Stimulated activated CD8-positive, alpha-beta memory T cell treated with anti-CD3 and anti-CD28 coated beads, Interleukin-7, amount 100 ng/mL, for 4 hours (primary cell): Measurements from ENCODE around the gene STARD3.

Source experiments
- DNase-seq, 2 donors: peaks; one replicate each; pipeline ENCODE4 v3.0.0-alpha.2; 2020; ENCODE audit warnings: low read depth in 2 of 2

The STARD3 gene

DNA sequence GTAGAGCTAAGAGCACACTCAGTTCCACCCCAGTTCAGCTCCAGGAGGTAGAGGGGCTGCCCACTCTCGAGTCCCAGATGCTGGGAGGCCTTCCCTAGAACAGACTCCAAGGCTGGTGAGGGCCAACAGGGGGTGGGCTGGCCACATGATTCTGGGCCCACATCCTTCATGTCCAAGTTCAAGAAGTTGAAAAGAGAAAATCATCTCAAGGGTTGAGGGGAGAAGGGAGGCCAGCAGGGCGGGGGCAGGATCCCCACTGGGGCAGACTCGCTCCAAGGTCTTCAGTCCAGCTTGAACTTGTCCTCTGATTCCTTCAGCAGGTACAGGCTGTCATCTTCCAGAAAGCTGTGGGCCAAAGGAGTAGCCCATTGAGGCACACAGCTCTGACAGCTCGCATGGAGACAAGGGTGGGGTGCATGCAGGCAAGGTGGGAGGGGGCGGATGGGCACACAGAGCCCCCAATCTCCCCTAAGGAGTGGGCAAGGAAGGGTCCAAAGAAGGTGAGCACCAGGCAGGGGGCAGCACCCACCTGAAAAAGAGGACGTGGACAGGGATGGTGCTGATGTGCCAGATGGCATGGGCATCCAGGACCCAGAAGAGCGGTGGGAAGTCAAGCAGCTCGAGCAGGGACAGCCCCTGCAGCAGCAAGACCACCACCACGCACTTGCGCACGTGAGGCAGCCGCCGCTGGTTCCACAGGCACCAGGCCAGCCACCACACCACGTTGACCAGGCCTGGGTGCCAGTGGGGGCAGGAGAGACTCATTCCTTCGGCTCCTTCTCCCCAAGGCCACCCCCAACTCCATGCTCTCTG lies 35.8 kb downstream of the STARD3 start:
- no peak for DNase-seq

DNA sequence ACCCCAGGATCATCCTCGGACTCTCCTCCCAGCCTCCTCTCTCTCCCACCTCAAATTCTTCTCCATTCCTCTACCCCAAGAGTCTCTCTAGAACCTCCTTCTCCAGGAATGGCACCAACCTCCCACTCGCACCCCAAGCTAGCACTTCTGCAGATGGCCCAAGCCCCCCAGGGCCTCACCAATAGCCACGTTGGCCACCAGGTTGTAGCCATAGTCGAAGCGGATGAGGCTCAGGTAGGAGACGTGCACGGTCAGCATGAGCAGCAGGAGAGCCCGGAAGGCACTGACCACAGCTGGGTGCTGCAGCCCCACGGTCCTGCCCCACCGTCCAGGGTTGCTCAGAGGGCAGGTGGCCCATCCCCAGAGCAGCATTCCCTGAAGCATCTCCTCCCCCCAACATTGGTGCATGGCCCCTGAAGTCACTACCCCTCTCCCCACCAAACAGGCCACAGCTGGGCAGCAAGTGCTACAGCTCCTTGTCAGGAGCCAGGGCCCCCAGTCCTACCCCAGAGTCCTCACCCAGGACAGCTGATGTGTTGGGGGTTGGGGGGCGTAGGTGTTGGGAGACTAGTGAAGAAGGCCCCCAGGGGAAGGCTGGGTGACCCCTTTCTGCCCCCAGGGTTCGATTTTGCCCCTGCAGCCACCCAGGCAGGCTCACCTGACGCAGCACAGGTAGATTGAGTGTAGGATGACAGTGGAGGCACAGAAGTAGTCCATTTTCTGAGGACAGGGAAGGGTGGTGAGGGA lies 36.6 kb downstream of the STARD3 start:
- no peak for DNase-seq

DNA sequence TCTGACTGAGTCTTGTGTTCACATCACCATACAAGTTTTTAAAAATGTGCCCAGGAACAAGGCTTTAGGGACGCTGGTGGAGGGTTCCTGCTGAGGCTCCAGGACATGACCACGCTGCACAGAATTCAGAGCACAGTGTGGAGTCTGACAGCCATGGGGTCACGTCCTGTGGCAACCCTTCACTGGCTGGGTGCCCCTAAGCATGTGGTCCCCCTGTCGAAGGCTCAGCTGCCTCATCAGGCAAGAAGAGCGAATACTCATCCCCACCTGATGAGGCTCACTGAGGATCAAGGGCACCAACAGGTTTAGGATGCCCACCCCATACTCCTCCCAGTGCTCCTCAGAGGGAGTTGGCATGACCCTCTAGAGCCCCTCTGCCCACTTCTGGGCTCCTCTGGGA lies 37.2 kb downstream of the STARD3 start:
- no peak for DNase-seq

- DNase-seq = no peak
These were observed 37.9 kb downstream of the STARD3 start for GRCh38 chr17:39674702-39675389.

GRCh38 chr17:39675390-39676082 lies 38.6 kb downstream of the STARD3 start:
- DNase-seq = no peak

- peak; percentile 19 to 33 for DNase-seq
These were observed 39.4 kb downstream of the STARD3 start for GRCh38 chr17:39676198-39676819.

DNA sequence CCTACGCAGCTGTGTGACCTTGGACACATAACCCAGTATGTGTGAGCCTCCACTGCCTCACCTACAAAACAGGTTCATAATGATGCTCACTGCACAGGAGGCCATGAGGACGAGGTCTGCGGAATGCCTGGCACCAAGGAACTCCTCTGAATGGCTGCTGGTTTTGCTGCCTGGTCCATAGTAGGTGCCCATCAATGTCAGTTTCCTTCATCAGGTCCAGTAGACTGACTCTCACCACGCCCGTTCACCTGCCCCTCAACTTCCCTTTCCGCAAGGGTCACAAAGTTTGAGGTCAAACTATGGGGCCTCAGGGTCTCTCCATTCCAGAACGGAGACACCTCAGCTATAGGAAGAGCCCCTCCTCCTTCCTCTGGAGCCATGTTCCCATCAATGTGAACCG lies 40.1 kb downstream of the STARD3 start:
- DNase-seq = no peak

DNA sequence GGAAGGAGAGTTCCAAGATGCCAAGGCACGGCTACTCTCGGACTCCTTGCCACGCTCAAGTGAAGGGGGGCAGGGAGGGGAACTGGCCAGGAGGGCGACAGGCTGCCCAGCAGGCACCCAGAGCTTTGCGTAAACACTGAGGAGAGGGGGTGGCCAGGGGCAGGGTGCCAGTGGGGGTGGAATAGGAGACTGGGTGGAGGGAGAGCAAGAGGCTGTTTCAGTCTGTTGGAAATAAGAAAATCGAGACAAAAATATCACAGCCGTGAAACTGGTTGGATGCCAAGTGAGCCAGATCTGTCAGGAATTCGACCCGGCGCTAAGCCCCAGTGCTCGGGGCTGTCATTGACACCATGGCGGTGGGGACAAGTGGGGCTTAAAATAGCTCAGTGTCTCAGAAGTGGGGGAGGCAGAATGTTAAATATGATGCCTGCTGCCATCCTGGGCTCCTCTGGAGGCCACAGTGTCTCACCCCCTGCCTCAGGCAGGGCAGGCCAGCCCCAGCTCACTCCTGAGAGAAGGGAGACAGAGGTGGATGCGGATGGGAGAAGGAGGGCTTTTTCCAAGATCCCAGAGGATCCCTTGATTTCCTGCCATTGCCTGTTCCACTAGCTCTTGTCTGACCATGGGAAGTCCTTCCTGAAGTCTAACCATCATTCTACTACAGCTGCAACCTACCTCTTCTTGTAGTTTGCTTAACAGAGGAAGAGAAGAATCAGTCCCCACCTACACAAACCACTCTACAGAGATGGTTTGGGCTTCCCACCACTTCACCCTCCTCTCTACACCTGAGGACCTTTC lies 40.8 kb downstream of the STARD3 start:
- no peak for DNase-seq

GRCh38 chr17:39678340-39679116 lies 41.6 kb downstream of the STARD3 start:
- no peak for DNase-seq

DNA sequence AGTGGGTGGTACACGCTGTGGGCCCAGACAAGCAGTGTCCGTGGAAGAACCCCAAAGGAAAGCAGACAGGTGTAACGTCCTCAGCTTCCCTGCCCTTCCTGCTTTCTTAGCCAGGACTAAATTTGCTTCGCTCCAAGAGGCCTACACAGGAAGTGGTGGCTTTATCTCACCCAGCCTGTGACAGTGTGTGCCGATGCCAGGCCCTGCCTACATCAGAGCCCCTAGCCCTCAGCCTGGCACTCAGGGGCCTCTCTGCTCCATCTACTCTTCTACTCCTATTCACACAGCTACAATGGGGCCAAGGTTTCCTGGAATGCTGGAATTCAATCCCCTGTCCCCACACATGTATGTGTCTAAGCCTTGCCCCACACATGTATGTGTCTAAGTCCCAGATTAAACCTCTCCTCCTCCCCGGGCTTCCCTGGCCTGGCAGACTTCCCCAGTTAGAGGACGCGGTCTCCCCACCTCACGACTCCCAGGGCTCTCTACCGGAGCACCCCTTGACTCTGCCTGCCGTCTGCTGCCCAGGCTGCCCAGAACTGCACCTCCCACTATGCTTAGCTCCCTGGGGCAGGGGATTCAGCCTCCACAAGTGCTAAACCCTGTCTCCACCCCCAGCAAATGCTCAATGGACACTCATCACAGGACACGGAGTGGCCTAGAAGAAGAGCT lies 42.7 kb downstream of the STARD3 start:
- peak in 1 of 2 donors; percentile 18 for DNase-seq

- DNase-seq = no peak
These were observed 46.5 kb downstream of the STARD3 start for GRCh38 chr17:39683295-39683939.

GRCh38 chr17:39684369-39685192 lies 47.6 kb downstream of the STARD3 start:
- no peak for DNase-seq

- DNase-seq = no peak
These were observed 50.2 kb downstream of the STARD3 start for GRCh38 chr17:39687101-39687545.

DNA sequence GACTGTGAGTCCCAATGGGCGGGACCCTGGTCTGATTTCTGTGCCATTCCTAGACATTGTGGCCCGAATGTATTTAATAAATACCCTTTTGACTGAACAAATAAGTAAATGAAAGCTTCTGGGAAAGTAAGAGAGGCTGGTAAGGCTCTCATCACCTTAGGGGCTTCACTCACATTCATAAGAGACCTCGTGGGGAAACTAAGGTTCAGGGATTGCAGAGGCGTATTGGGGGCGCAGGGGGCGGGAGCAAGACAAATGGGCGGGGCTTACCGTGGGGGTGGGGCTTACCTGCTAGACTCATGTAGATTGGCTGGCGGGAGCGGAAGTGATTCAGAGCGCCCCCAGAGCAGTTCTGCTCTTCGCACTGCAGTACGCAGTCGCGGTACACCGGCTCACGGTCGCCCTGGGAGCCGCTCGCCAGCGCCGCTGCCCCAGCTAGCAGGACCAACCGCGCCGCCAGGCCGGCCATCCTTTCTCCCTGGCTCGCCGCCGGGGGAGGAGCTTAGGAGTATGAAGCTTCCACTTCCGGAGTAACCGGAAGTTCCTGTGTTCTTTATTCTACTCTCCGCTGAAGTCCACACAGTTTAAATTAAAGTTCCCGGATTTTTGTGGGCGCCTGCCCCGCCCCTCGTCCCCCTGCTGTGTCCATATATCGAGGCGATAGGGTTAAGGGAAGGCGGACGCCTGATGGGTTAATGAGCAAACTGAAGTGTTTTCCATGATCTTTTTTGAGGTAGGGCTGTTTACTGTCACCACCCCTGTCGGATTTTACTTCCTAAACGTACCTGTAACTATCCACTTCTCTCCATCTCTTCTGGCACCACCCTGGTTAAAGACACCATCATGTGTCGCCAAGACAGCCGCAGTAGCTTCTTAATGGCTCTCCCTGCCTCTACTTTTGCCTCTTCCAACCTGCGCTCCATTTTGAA lies 50.9 kb downstream of the STARD3 start, which contains the start of gene PGAP3:
Gene PGAP3, minus strand, starts transcription at position 512 of the 929 bp plus-strand sequence. Its CDS starts 43 bp downstream, at position 469.
- DNase-seq = peak; percentile 77 to 79

DNA sequence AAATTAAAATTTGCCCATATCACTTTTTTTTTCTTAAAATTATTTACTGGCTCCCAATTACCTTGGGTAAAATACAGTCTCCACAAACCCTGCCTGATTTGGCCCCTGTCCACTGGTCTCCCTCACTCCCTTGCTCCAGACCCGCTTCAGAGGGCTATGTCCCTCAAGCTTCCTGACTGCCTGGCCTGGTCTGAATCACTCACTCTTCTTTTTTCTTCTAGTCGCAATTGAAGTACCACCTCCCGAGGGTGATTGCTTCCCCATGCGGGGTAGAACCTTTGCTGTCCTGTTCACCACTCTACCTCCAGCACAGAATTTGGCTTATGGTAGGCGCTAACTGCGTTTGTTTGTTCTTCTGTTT lies 51.5 kb downstream of the STARD3 start:
- DNase-seq = no peak

DNA sequence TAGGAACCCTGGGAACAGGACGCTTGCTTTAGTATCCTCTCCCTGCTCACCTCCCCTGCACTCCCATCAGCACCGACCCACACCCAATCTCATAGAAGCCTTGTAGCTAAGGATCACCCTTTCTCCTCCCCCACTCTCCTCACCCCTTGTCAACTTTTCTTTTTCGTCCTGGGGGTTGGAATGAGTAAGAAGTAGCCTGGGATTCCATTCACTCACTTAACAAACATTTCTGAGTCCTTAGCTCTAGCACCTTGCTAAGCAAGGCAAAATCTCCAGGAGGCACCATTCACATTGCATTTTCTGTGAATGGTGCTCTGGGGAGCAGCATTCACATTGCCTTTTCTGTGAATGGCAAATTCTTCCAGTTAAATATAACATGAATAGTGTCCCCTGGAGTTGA lies 52.0 kb downstream of the STARD3 start:
- DNase-seq = no peak

DNA sequence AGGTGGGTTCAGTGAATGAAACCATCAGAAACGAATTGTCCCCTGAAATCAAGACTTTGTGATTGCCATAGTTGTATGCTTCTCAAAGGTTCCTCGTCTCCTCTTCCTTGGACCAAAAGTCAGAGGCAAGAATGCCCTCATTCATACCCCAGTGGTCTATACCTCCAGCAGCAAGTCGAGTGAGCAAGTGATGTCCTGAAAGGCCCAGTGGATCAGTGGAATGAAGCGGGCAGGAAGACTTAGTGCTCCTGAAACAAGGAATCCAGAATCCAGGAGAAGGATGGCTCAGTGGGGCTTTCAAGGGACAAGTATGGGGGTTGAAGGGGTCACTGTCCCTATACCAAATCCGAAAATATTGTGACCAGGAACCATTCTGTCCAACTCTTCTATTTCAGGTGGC lies 57.6 kb downstream of the STARD3 start:
- DNase-seq = no peak
